Activated CD4-positive, alpha-beta T cell treated with anti-CD3 and anti-CD28 coated beads, Interleukin-2, amount 50 U/mL, for 4 hours (primary cell): ENCODE data around the gene BRMS1.
A peak's percentile ranks its signal among the peaks of the same experiment; 100 is the strongest.
"Not testable (repeated sequence)": the region's sequence is repeated elsewhere in the genome, so short reads cannot be mapped to it uniquely, and the experiment has no call there.

Experiments used
- DNase-seq, 2 experiments: peaks; one replicate each; pipeline ENCODE4 v3.0.0-alpha.2; 2020

The BRMS1 gene

GRCh38 chr11:66322732-66323427, 22.0 kb downstream of the BRMS1 start:
- no peak for DNase-seq

- DNase-seq: no peak
These were observed 23.3 kb downstream of the BRMS1 start for GRCh38 chr11:66321606-66322005.

- DNase-seq: not testable (repeated sequence)
These were observed 24.2 kb downstream of the BRMS1 start for GRCh38 chr11:66320748-66321147.

- DNase-seq: not testable (repeated sequence)
These were observed 24.6 kb downstream of the BRMS1 start for GRCh38 chr11:66320289-66320688.

- no peak for DNase-seq
These were observed 26.3 kb downstream of the BRMS1 start for GRCh38 chr11:66318600-66318970.

- no peak for DNase-seq
These were observed 26.9 kb downstream of the BRMS1 start for GRCh38 chr11:66317723-66318599.

GRCh38 chr11:66317322-66317722, 27.6 kb downstream of the BRMS1 start:
- DNase-seq: peak in 1 of 2 experiments; percentile 17

GRCh38 chr11:66316849-66317251, 28.1 kb downstream of the BRMS1 start, which contains the start of gene CD248:
Gene CD248, minus strand, starts transcription at chr11:66317044. Its CDS starts 17 bp downstream, at chr11:66317027.
- no peak for DNase-seq

- no peak for DNase-seq
These were observed 28.7 kb downstream of the BRMS1 start for GRCh38 chr11:66315921-66316811.

GRCh38 chr11:66315498-66315885, 29.4 kb downstream of the BRMS1 start:
- DNase-seq: no peak

- DNase-seq: no peak
These were observed 30.1 kb downstream of the BRMS1 start for GRCh38 chr11:66314561-66315497.

- DNase-seq: no peak
These were observed 30.8 kb downstream of the BRMS1 start for GRCh38 chr11:66314186-66314501.

- DNase-seq: no peak
These were observed 31.4 kb downstream of the BRMS1 start for GRCh38 chr11:66313321-66314185.

- DNase-seq: peak; percentile 97 to 98
These were observed 32.2 kb downstream of the BRMS1 start for GRCh38 chr11:66312549-66313320.

GRCh38 chr11:66311965-66312548, 32.8 kb downstream of the BRMS1 start:
- DNase-seq: peak; percentile 94

GRCh38 chr11:66311470-66311964, 33.4 kb downstream of the BRMS1 start:
- DNase-seq: no peak

- DNase-seq: not testable (repeated sequence)
These were observed 34.0 kb downstream of the BRMS1 start for GRCh38 chr11:66310803-66311440.

- no peak for DNase-seq
These were observed 34.6 kb downstream of the BRMS1 start for GRCh38 chr11:66310324-66310723.

- DNase-seq: no peak
These were observed 35.4 kb downstream of the BRMS1 start for GRCh38 chr11:66309475-66309874.
